Testis (tissue), 3 donors: ENCODE data around the gene GFY. TPM values are rescaled to one million over a fixed set of nuclear protein-coding genes. Genes with fewer than 3 reads are reported as not detected.

ENCODE experiments used
- DNase-seq: peaks from one replicate; pipeline ENCODE4 v3.0.0-alpha.2; 2019
- H3K27ac ChIP-seq, 2 donors: fragments of 200-600 bp; sonication (generic); one replicate each; pipeline ENCODE4 v1.5.1; 2019
- H3K27me3 ChIP-seq: fragments of 200-600 bp; sonication (generic); one replicate; pipeline ENCODE4 v1.5.1; 2019
- H3K36me3 ChIP-seq: fragments of 200-600 bp; sonication (generic); one replicate; pipeline ENCODE4 v1.5.1; 2017; ENCODE audit warnings: low read depth; ENCODE audit errors: missing control alignments
- H3K4me1 ChIP-seq: fragments of 200-600 bp; sonication (generic); one replicate; pipeline ENCODE4 v1.5.1; 2019
- H3K4me3 ChIP-seq, 2 donors: fragments of 200-600 bp; sonication (generic); one replicate each; pipeline ENCODE4 v1.5.1; 2017 to 2019
- H3K9me3 ChIP-seq: fragments of 200-600 bp; sonication (generic); one replicate; pipeline ENCODE4 v1.5.1; 2017
- CTCF ChIP-seq, 3 experiments: fragments of 450-650 bp in 2 of 3; fragments of 200-600 bp in 1 of 3; sonication (generic) in 1 of 3; IDR thresholded peaks; one replicate each; pipeline ENCODE4 v1.5.1; 2016 to 2019; ENCODE audit warnings: antibody characterized with exemption in 3 of 3, mild to moderate bottlenecking in 2 of 3, moderate library complexity in 1 of 3
- POLR2A ChIP-seq: fragments of 450-650 bp; IDR thresholded peaks from one replicate; pipeline ENCODE4 v1.6.1; 2017; ENCODE audit warnings: antibody characterized with exemption, mild to moderate bottlenecking, moderate library complexity
- WGBS, 2 donors: methylation state at CpG; one replicate each; pipeline ENCODE4 v1.1.5; 2018; 5-methylcytosine and 5-hydroxymethylcytosine counted together
- intact Hi-C: fragments of 100-400 bp; cut with DNase I; formaldehyde crosslinking; loops from one replicate; pipeline ENCODE4 v1.15.1; 2023; ENCODE audit warnings: low total_unique reads
- polyA plus RNA-seq: library from polyadenylated mRNA; stranded (reverse); fragments of 350-450 nt; fragmentation: Illumina TruSeq; extraction: RNeasy Lipid Tissue Mini Kit (QIAGEN cat#74804); gene quantifications from one replicate; pipeline ENCODE4 v1.2.3, GENCODE V29; 2014; ENCODE audit warnings: low read depth, low replicate concordance; ENCODE audit not compliant: insufficient read depth
- total RNA-seq, 2 donors: library from RNA; depleted of rRNA; stranded (reverse); fragments of >200 nt; gene quantifications; one replicate each; pipeline ENCODE4 v1.2.3, GENCODE V29; 2016

The GFY gene
- total and polyA plus RNA-seq, 3 donors from 2014 or later: 0.24 to 0.80 (median 0.62) TPM

GRCh38 chr19:49427855-49428546, 2.8 kb downstream of the GFY start:
- H3K27me3 ChIP-seq: peaks cover 4% of the 10 kb centered on the region
- 2% methylated on average over 27 to 44 of the region's 45 CpGs for WGBS, 2 donors
- H3K36me3 ChIP-seq: no peaks in the 10 kb centered on the region
- DNase-seq: no peak
- no peak for TF ChIP-seq CTCF (IDR thresholded peaks at IDR 0.05)
- TF ChIP-seq POLR2A: no peak
- peaks cover 22% of the 10 kb centered on the region for H3K4me1 ChIP-seq
- intact Hi-C loops: no loop called here
- H3K9me3 ChIP-seq: no peaks in the 10 kb centered on the region
- no peak overlapping the region for H3K27ac ChIP-seq
- peak overlapping the region in 1 of 2 donors; percentile 20 for H3K4me3 ChIP-seq

GRCh38 chr19:49428547-49429451, 3.6 kb downstream of the GFY start:
- H3K4me3 ChIP-seq: peak overlapping the region in 1 of 2 donors; percentile 20
- H3K36me3 ChIP-seq: no peaks in the 10 kb centered on the region
- H3K27ac ChIP-seq: no peak overlapping the region
- H3K27me3 ChIP-seq: peaks cover 4% of the 10 kb centered on the region
- H3K9me3 ChIP-seq: no peaks in the 10 kb centered on the region
- intact Hi-C loops: no loop called here
- TF ChIP-seq CTCF (IDR thresholded peaks at IDR 0.05): no peak
- TF ChIP-seq POLR2A: no peak
- WGBS, 2 donors: 8 to 16% methylated on average over 12 to 27 of the region's 29 CpGs
- DNase-seq: no peak
- peaks cover 14% of the 10 kb centered on the region for H3K4me1 ChIP-seq

GRCh38 chr19:49430172-49430677, 5.0 kb downstream of the GFY start:
- no peak for TF ChIP-seq POLR2A
- no peak for TF ChIP-seq CTCF (IDR thresholded peaks at IDR 0.05)
- intact Hi-C loops: no loop called here
- Histone ChIP-seq H3K27me3 (peaks cover 4% of the 10 kb centered on the region), H3K4me1 (peaks cover 14% of the 10 kb centered on the region), H3K9me3 (no peaks in the 10 kb centered on the region), H3K4me3 (no peak overlapping the region), H3K27ac (no peak overlapping the region), H3K36me3 (no peaks in the 10 kb centered on the region)
- no peak for DNase-seq
- WGBS, 2 donors: 48 to 59% methylated on average over 4 to 9 of the region's 9 CpGs

- intact Hi-C loops: no loop called here
- Histone ChIP-seq H3K4me1 (peaks cover 13% of the 10 kb centered on the region), H3K4me3 (peak overlapping the region in 1 of 2 donors; percentile 6), H3K27me3 (peaks cover 4% of the 10 kb centered on the region), H3K9me3 (no peaks in the 10 kb centered on the region), H3K36me3 (no peaks in the 10 kb centered on the region), H3K27ac (no peak overlapping the region)
- no peak for TF ChIP-seq POLR2A
- TF ChIP-seq CTCF (IDR thresholded peaks at IDR 0.05): no peak
- 57 to 58% methylated on average over 23 to 28 of the region's 28 CpGs for WGBS, 2 donors
- DNase-seq: no peak
Observed at GRCh38 chr19:49430678-49431329, 5.6 kb downstream of the GFY start.
